HepG2 (cell line): ENCODE results near the gene RCC1. TPM values are rescaled to one million over a fixed set of nuclear protein-coding genes. Genes with fewer than 3 reads are reported as not detected.
A peak's percentile ranks its signal among the peaks of the same experiment; 100 is the strongest.

Experiments used
- BRCA1 ChIP-seq: sonication (generic); formaldehyde crosslinking; IDR thresholded peaks from 2 replicates; pipeline ENCODE4 v1.4.0; 2020; ENCODE audit warnings: missing genetic modification reagents
- CEBPB ChIP-seq: IDR thresholded peaks from 2 replicates; pipeline ENCODE4 v1.6.1; 2011; ENCODE audit warnings: low read depth, low read length, improper control_type of control experiment, borderline replicate concordance
- ETV5 ChIP-seq: IDR thresholded peaks from 2 replicates; pipeline ENCODE4 v1.6.1; 2018; ENCODE audit warnings: missing biosample characterization, missing genetic modification reagents, inconsistent platforms, borderline replicate concordance
- GATA4 ChIP-seq: sonication (generic); IDR thresholded peaks from 2 replicates; pipeline ENCODE4 v1.6.1; 2016; ENCODE audit warnings: antibody characterized with exemption, low read depth, borderline replicate concordance
- IRX3 ChIP-seq: sonication (generic); formaldehyde crosslinking; IDR thresholded peaks from 2 replicates; pipeline ENCODE4 v1.8.1; 2023; ENCODE audit warnings: mild to moderate bottlenecking, low read depth, missing genetic modification reagents, borderline replicate concordance
- KDM4B ChIP-seq: sonication (generic); formaldehyde crosslinking; IDR thresholded peaks from 2 replicates; pipeline ENCODE4 v1.4.0; 2020; ENCODE audit warnings: missing genetic modification reagents
- KLF15 ChIP-seq: sonication (generic); formaldehyde crosslinking; IDR thresholded peaks from 2 replicates; pipeline ENCODE4 v1.8.1; 2023; ENCODE audit warnings: borderline replicate concordance, mild to moderate bottlenecking, inconsistent platforms, missing genetic modification reagents, mixed read lengths
- MED1 ChIP-seq: sonication (generic); formaldehyde crosslinking; IDR thresholded peaks from 2 replicates; pipeline ENCODE4 v1.4.0; 2020; ENCODE audit warnings: missing genetic modification reagents
- MLLT10 ChIP-seq: sonication (generic); formaldehyde crosslinking; IDR thresholded peaks from 2 replicates; pipeline ENCODE4 v1.4.0; 2020; ENCODE audit warnings: missing genetic modification reagents
- NCOA5 ChIP-seq: sonication (generic); formaldehyde crosslinking; IDR thresholded peaks from 2 replicates; pipeline ENCODE4 v1.4.0; 2020; ENCODE audit warnings: missing genetic modification reagents
- NFIC ChIP-seq: IDR thresholded peaks from 2 replicates; pipeline ENCODE4 v1.6.1; 2012; ENCODE audit warnings: mild to moderate bottlenecking, low read length, inconsistent platforms
- PCBP2 ChIP-seq: fragments of 200-400 bp; formaldehyde crosslinking; optimal IDR thresholded peaks from 2 replicates; pipeline ENCODE3; 2018; ENCODE audit warnings: low read length, low read depth; ENCODE audit not compliant: poor library complexity, severe bottlenecking
- RORA ChIP-seq: sonication (generic); formaldehyde crosslinking; IDR thresholded peaks from 2 replicates; pipeline ENCODE4 v1.5.0; 2020; ENCODE audit warnings: mild to moderate bottlenecking, missing genetic modification reagents, moderate library complexity
- TCF12 ChIP-seq, 2 experiments: fragments of 450-650 bp in 1 of 2; sonication (generic) in 1 of 2; formaldehyde crosslinking in 1 of 2; IDR thresholded peaks; 2 replicates each; pipeline versions ENCODE4 v1.6.1 to v1.8.0; 2017 to 2022; ENCODE audit warnings: antibody characterized with exemption in 1 of 2, mild to moderate bottlenecking in 1 of 2, missing genetic modification reagents in 1 of 2, moderate library complexity in 1 of 2
- ZBTB21 ChIP-seq: sonication (generic); formaldehyde crosslinking; IDR thresholded peaks from 2 replicates; pipeline ENCODE4 v1.4.0; 2020; ENCODE audit warnings: missing genetic modification reagents
- ZC3H4 ChIP-seq: sonication (generic); formaldehyde crosslinking; IDR thresholded peaks from 2 replicates; pipeline ENCODE4 v1.4.0; 2020; ENCODE audit warnings: missing genetic modification reagents, borderline replicate concordance
- ZFAT ChIP-seq: sonication (generic); formaldehyde crosslinking; conservative IDR thresholded peaks from 2 replicates; pipeline ENCODE4 v1.8.1; 2023; ENCODE audit warnings: missing genetic modification reagents, inconsistent platforms
- ZMYM4 ChIP-seq: sonication (generic); formaldehyde crosslinking; IDR thresholded peaks from 2 replicates; pipeline ENCODE4 v1.8.1; 2023; ENCODE audit warnings: mild to moderate bottlenecking, missing genetic modification reagents
- ZNF143 ChIP-seq: sonication (generic); formaldehyde crosslinking; IDR thresholded peaks from 2 replicates; pipeline ENCODE4 v1.4.0; 2020; ENCODE audit warnings: missing genetic modification reagents
- ZNF530 ChIP-seq: sonication (generic); formaldehyde crosslinking; IDR thresholded peaks from 2 replicates; pipeline ENCODE4 v1.5.0; 2020; ENCODE audit warnings: low read depth, mild to moderate bottlenecking, missing genetic modification reagents
- ZNF773 ChIP-seq: sonication (generic); formaldehyde crosslinking; IDR thresholded peaks from 2 replicates; pipeline ENCODE4 v1.4.0; 2020; ENCODE audit warnings: missing genetic modification reagents, borderline replicate concordance
- ZNF83 ChIP-seq: sonication (generic); formaldehyde crosslinking; IDR thresholded peaks from 2 replicates; pipeline ENCODE4 v1.4.0; 2020; ENCODE audit warnings: missing genetic modification reagents, mild to moderate bottlenecking, borderline replicate concordance
- ZNF878 ChIP-seq: sonication (generic); formaldehyde crosslinking; IDR thresholded peaks from 2 replicates; pipeline ENCODE4 v1.8.1; 2023; ENCODE audit warnings: mild to moderate bottlenecking, missing genetic modification reagents, moderate library complexity
- polyA plus RNA-seq, 8 experiments: library from polyadenylated mRNA; depleted of rRNA in 3 of 8; stranded (reverse) in 7 of 8; unstranded in 1 of 8; fragments of >200 nt; fragmentation: Illumina TruSeq in 4 of 8; extraction: Trizol in 4 of 8; gene quantifications; 2 replicates each; pipeline versions ENCODE4 v1.2.1 to v1.2.3, GENCODE V29; 2011 to 2016; ENCODE audit warnings: low read depth in 4 of 8, missing spikeins in 1 of 8, mixed read lengths in 1 of 8; ENCODE audit not compliant: insufficient read depth in 1 of 8
- total RNA-seq, 5 experiments: library from RNA; depleted of rRNA; stranded (reverse); fragments of >200 nt; fragmentation: Illumina TruSeq; extraction: Trizol; gene quantifications; 2 replicates each; pipeline ENCODE4 v1.2.3, GENCODE V29; 2016; ENCODE audit warnings: low read depth in 1 of 5
- TF ChIP-seq, protein P1 (sequence below): IDR thresholded peaks from 2 replicates; pipeline ENCODE4 v1.6.1; 2016; ENCODE audit warnings: low read depth
- TF ChIP-seq, protein P2 (sequence below), 2 experiments: sonication (generic) in 1 of 2; formaldehyde crosslinking in 1 of 2; IDR thresholded peaks; 2 replicates each; pipeline versions ENCODE4 v1.4.0 to v1.6.1; 2016 to 2020; ENCODE audit warnings: borderline replicate concordance in 1 of 2, low read depth in 1 of 2, mild to moderate bottlenecking in 1 of 2, missing genetic modification reagents in 1 of 2

RCC1 gene
- total and polyA plus RNA-seq, 2 of the 13 experiments (the other 11 are each of a cell fraction or from before 2014, with no cell fraction given), result 47.2 to 80.8 TPM

GRCh38 chr1:28577738-28578536, 72.1 kb downstream of the RCC1 start (continued):
- TF ChIP-seq MED1 (no peak), ZC3H4 (CRISPR knock-in tag) (peak; percentile 48; the same call in 1 of the 2 replicates), ZBTB21 (CRISPR knock-in tag) (no peak), IRX3 (CRISPR knock-in tag) (no peak), GATA4 (peak; percentile 16; the same call in 1 of the 2 replicates), ZNF773 (CRISPR knock-in tag) (no peak), ETV5 (no peak), PCBP2 (no peak), ZMYM4 (CRISPR knock-in tag) (no peak), CEBPB (no peak), MLLT10 (no peak), ZNF878 (no peak), TCF12 (IDR thresholded peaks at IDR 0.05) (no peak), TCF12 (CRISPR knock-in tag; IDR thresholded peaks at IDR 0.05) (no peak), BRCA1 (CRISPR knock-in tag) (no peak), KLF15 (no peak), KDM4B (no peak), ZNF530 (no peak), ZFAT (CRISPR knock-in tag) (no peak), ZNF143 (CRISPR knock-in tag) (no peak), RORA (CRISPR knock-in tag) (no peak), NFIC (no peak), NCOA5 (CRISPR knock-in tag) (no peak), ZNF83 (CRISPR knock-in tag) (no peak)
- TF ChIP-seq, protein P1, sequence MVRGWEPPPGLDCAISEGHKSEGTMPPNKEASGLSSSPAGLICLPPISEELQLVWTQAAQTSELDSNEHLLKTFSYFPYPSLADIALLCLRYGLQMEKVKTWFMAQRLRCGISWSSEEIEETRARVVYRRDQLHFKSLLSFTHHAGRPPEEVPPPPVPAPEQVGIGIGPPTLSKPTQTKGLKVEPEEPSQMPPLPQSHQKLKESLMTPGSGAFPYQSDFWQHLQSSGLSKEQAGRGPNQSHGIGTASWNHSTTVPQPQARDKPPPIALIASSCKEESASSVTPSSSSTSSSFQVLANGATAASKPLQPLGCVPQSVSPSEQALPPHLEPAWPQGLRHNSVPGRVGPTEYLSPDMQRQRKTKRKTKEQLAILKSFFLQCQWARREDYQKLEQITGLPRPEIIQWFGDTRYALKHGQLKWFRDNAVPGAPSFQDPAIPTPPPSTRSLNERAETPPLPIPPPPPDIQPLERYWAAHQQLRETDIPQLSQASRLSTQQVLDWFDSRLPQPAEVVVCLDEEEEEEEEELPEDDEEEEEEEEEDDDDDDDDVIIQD (CRISPR knock-in tag), result peak; percentile 37; the same call in 1 of the 2 replicates
- TF ChIP-seq, protein P2, sequence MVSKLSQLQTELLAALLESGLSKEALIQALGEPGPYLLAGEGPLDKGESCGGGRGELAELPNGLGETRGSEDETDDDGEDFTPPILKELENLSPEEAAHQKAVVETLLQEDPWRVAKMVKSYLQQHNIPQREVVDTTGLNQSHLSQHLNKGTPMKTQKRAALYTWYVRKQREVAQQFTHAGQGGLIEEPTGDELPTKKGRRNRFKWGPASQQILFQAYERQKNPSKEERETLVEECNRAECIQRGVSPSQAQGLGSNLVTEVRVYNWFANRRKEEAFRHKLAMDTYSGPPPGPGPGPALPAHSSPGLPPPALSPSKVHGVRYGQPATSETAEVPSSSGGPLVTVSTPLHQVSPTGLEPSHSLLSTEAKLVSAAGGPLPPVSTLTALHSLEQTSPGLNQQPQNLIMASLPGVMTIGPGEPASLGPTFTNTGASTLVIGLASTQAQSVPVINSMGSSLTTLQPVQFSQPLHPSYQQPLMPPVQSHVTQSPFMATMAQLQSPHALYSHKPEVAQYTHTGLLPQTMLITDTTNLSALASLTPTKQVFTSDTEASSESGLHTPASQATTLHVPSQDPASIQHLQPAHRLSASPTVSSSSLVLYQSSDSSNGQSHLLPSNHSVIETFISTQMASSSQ (IDR thresholded peaks at IDR 0.05; ENCODE audit: low read depth), result no peak
- TF ChIP-seq, protein P2 (CRISPR knock-in tag; IDR thresholded peaks at IDR 0.05; ENCODE audit: borderline replicate concordance), result no peak
